Mucosa of stomach (tissue), 1 donor: ENCODE data around the gene GEMIN8.
A peak's percentile ranks its signal among the peaks of the same experiment; 100 is the strongest.

Source experiments
- H3K27me3 ChIP-seq: one replicate; pipeline ENCODE4 v1.7.0; 2013; ENCODE audit warnings: mild to moderate bottlenecking, low read length; ENCODE audit not compliant: control insufficient read depth, insufficient read depth
- H3K36me3 ChIP-seq: one replicate; pipeline ENCODE4 v1.7.0; 2013; ENCODE audit warnings: low read length; ENCODE audit not compliant: control insufficient read depth, insufficient read depth
- H3K4me1 ChIP-seq: one replicate; pipeline ENCODE4 v1.7.0; 2013; ENCODE audit warnings: mild to moderate bottlenecking, low read length; ENCODE audit not compliant: control insufficient read depth, insufficient read depth
- H3K4me3 ChIP-seq: one replicate; pipeline ENCODE4 v1.7.0; 2013; ENCODE audit warnings: low read length
- H3K9ac ChIP-seq: one replicate; pipeline ENCODE4 v1.7.0; 2013; ENCODE audit warnings: mild to moderate bottlenecking, low read length, moderate library complexity
- H3K9me3 ChIP-seq: one replicate; pipeline ENCODE4 v1.7.0; 2013; ENCODE audit warnings: mild to moderate bottlenecking, low read length, moderate library complexity; ENCODE audit not compliant: control insufficient read depth
- donor health status: Pancreatic carcinoma.

The GEMIN8 gene

GRCh38 chrX:14038375-14039085 is 8.8 kb upstream of the GEMIN8 start:
- Histone ChIP-seq H3K4me1 (no peaks in the 10 kb centered on the region), H3K9me3 (no peaks in the 10 kb centered on the region), H3K36me3 (no peaks in the 10 kb centered on the region), H3K4me3 (no peak overlapping the region), H3K27me3 (no peaks in the 10 kb centered on the region), H3K9ac (no peak overlapping the region)

DNA sequence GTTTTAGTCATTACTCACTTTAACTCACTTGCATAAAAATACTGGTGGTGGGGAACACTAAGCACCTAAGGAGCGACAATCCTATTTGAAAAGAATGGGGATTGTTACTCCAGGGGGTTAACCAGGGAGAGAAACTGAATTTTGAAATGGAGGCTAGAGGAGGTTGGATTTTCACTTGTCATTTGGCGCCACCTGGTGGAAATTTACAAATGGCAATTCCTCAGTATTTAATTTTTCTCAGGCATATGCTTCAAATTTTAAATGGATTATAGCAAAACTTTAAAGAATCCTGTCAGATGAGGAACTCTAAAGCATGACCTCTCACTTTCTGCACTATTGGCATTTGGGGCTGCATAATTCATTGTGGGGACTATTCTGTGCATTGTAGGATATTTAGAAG is 2.7 kb upstream of the GEMIN8 start:
- no peaks in the 10 kb centered on the region for H3K27me3 ChIP-seq
- H3K9ac ChIP-seq, result no peak overlapping the region
- H3K4me1 ChIP-seq, result no peaks in the 10 kb centered on the region
- H3K9me3 ChIP-seq, result no peaks in the 10 kb centered on the region
- H3K4me3 ChIP-seq, result no peak overlapping the region
- H3K36me3 ChIP-seq, result no peaks in the 10 kb centered on the region

DNA sequence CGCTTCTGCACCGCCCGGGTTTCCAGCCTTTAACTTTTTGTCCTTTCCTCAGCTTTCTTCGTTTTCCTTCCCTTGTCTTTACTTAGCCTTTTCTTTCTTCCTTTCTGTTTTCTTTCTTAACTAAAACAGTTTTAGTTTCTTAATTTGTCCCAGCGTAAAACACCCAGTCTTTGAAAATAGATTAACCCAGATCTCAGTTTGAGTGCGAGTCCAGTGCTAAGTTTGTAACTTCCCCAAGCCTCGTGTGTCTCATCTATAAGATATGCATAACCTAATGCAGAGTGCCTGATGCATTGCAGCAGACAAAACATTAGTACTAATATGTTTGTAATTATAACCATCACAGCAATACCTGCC is 460 bp upstream of the GEMIN8 start:
- H3K9ac ChIP-seq, result peak overlapping the region; percentile 62
- peak overlapping the region; percentile 63 for H3K4me3 ChIP-seq
- H3K9me3 ChIP-seq, result no peaks in the 10 kb centered on the region
- no peaks in the 10 kb centered on the region for H3K36me3 ChIP-seq
- no peaks in the 10 kb centered on the region for H3K4me1 ChIP-seq
- no peaks in the 10 kb centered on the region for H3K27me3 ChIP-seq

DNA sequence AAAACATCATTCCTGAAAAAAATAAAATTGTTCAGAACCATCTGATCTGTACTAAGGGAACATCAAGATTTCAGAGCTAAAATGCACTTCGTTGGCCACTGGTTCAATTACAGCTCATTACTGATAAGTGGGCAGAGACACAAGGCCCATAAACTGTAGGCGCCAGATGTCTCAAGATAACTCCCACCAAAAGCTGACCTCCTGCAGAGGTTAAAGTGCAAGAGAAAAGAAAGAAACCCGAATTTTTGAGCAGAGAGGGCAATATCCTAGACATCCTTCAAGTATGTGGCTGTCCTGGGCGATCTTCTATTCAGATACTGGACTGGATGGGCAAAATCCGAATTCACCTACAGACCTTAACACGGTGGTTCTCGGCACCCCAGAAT is 660 bp downstream of the GEMIN8 start:
- Histone ChIP-seq H3K4me1 (no peaks in the 10 kb centered on the region), H3K36me3 (no peaks in the 10 kb centered on the region), H3K27me3 (no peaks in the 10 kb centered on the region), H3K9me3 (no peaks in the 10 kb centered on the region), H3K4me3 (peak overlapping the region; percentile 63), H3K9ac (peak overlapping the region; percentile 62)

- no peaks in the 10 kb centered on the region for H3K36me3 ChIP-seq
- H3K4me1 ChIP-seq, result no peaks in the 10 kb centered on the region
- no peaks in the 10 kb centered on the region for H3K27me3 ChIP-seq
- H3K9me3 ChIP-seq, result no peaks in the 10 kb centered on the region
- H3K4me3 ChIP-seq, result no peak overlapping the region
- peak overlapping the region; percentile 62 for H3K9ac ChIP-seq
These were observed 1.2 kb downstream of the GEMIN8 start for GRCh38 chrX:14028473-14028872.

DNA sequence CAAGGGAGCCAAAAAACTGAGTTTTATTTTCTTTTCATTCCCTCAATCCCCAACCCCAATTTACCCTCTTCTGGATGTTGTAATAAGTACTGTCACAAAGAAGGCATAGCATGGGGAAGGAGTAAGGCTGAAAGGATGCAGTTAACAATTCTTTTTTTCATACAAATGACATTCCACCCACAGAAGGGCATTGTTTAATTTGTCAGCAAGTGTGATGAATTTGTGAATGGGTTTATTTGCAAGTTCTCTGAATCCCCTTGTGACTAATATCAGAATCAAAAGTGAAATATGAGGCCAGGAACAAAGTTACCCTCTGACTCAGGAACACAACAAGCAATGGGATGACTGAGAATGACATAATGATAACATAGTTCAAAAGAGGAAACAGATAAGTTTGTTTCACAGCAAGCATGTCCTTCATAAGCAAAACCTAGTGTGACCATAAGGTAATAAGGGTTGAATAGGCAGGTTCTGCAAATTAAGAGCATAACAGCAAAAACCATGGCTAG is 2.1 kb downstream of the GEMIN8 start:
- no peaks in the 10 kb centered on the region for H3K27me3 ChIP-seq
- H3K36me3 ChIP-seq, result no peaks in the 10 kb centered on the region
- H3K9ac ChIP-seq, result no peak overlapping the region
- H3K4me3 ChIP-seq, result no peak overlapping the region
- H3K9me3 ChIP-seq, result no peaks in the 10 kb centered on the region
- H3K4me1 ChIP-seq, result no peaks in the 10 kb centered on the region

DNA sequence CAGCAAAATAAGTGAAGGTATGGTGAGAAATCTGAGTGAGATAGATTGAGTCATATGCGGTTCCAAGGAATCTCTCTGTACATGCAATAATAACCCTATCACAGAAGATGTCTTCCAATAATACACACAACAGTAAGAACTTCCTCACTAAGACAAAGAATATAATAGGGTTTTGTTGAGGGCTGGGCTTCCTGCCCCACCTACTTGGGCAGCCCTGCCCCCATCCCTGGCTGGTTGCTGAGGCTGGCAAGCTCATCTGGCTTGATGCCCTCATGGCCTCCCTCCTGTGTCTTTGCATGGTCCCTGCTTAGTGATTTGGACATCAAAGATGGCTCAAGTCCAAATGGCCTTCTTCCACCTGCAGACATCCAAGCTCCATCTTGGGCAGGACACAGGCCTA is 2.7 kb downstream of the GEMIN8 start:
- H3K9ac ChIP-seq, result no peak overlapping the region
- H3K36me3 ChIP-seq, result no peaks in the 10 kb centered on the region
- no peaks in the 10 kb centered on the region for H3K4me1 ChIP-seq
- H3K27me3 ChIP-seq, result no peaks in the 10 kb centered on the region
- H3K9me3 ChIP-seq, result no peaks in the 10 kb centered on the region
- no peak overlapping the region for H3K4me3 ChIP-seq

- Histone ChIP-seq H3K9me3 (no peaks in the 10 kb centered on the region), H3K9ac (no peak overlapping the region)
These were observed 3.6 kb downstream of the GEMIN8 start for GRCh38 chrX:14026121-14026520.

DNA sequence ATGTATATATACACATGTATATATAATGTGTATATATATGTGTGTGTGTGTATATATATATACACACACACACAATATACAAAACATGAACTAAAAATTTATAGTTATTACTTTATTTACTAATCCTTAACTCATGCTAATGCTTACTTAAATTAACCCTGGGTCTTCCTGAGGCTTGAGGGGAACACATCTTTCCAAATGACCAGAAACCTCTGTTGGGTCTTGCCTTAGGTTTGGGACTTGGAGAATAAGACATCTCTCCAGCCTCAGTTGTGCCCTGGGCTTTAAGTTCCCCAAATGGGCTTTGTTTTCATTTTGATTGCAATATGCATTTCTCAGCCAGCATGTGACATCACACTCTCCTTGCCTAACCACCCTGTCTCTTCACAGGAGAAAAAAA is 7.7 kb downstream of the GEMIN8 start:
- no peaks in the 10 kb centered on the region for H3K27me3 ChIP-seq
- no peak overlapping the region for H3K9ac ChIP-seq
- H3K4me1 ChIP-seq, result no peaks in the 10 kb centered on the region
- H3K9me3 ChIP-seq, result no peaks in the 10 kb centered on the region
- no peak overlapping the region for H3K4me3 ChIP-seq
- no peaks in the 10 kb centered on the region for H3K36me3 ChIP-seq

More at GRCh38 chrX:14026121-14026520, 3.6 kb downstream of the GEMIN8 start:
- H3K4me1 ChIP-seq, result no peaks in the 10 kb centered on the region
- no peaks in the 10 kb centered on the region for H3K36me3 ChIP-seq
- H3K4me3 ChIP-seq, result no peak overlapping the region
- H3K27me3 ChIP-seq, result no peaks in the 10 kb centered on the region

DNA sequence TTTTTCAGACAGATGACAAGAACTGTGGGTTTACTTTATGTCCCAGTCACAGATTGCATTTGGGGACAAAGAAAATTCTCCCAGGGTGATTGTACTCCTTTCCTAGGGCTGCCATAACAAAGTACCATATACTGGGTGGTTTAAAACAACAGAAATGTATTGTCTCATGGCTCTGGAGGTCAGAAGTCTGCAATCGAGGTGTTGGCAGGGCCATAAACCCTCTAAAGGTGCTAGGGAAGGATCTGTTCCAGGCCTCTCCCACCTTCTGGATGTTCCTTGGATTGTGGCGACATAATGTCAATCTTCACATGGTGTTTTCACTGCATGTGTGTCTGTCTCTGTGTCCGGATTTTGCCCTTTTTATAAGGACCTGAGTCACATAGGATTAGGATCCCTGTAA is 12.3 kb downstream of the GEMIN8 start:
- Histone ChIP-seq H3K9me3 (no peaks in the 10 kb centered on the region), H3K36me3 (no peaks in the 10 kb centered on the region), H3K4me1 (no peaks in the 10 kb centered on the region), H3K4me3 (no peak overlapping the region), H3K9ac (no peak overlapping the region), H3K27me3 (no peaks in the 10 kb centered on the region)

DNA sequence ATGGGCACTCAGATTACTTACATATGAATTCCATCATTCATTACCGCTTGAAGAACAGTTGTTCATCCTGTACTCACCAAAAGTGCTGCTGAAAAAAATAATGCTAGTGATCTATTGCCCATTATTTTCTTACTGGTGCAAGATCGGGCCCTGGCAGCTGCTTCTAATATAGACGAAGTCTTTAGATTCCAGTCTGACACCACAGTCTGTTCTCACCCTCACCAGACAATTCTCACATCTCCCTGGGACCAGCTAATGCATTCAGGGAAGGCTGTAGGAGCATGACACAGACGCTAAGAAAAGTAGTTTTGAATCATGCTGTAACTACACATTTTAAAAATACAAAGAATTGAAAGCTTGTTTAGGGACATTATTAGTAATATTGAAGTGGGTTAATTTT is 13.8 kb downstream of the GEMIN8 start:
- Histone ChIP-seq H3K36me3 (no peaks in the 10 kb centered on the region), H3K9me3 (no peaks in the 10 kb centered on the region), H3K4me1 (no peaks in the 10 kb centered on the region), H3K4me3 (no peak overlapping the region), H3K27me3 (no peaks in the 10 kb centered on the region), H3K9ac (no peak overlapping the region)

GRCh38 chrX:14015294-14015693 is 14.4 kb downstream of the GEMIN8 start:
- no peaks in the 10 kb centered on the region for H3K4me1 ChIP-seq
- no peaks in the 10 kb centered on the region for H3K27me3 ChIP-seq
- no peak overlapping the region for H3K4me3 ChIP-seq
- no peak overlapping the region for H3K9ac ChIP-seq
- H3K36me3 ChIP-seq, result no peaks in the 10 kb centered on the region
- no peaks in the 10 kb centered on the region for H3K9me3 ChIP-seq

DNA sequence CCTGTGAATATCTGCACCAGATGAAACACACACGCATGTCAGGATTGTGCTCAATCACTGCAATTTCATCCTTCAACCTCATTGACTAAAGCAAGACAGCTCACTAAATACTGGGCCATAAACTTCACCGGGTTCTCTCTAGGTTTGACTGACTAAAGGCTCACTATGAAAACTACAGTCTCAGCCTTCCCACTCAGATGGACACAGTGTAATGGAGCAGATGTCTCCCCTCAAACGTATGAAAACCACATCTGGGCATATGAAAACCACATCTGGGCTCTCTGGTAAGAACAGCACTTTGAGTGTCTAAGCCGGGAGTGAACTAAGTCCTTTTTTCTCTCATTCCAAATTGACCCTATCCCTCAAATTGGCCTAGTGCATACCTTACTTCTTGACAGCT is 15.2 kb downstream of the GEMIN8 start:
- Histone ChIP-seq H3K27me3 (no peaks in the 10 kb centered on the region), H3K9me3 (no peaks in the 10 kb centered on the region), H3K4me1 (no peaks in the 10 kb centered on the region), H3K9ac (no peak overlapping the region), H3K36me3 (no peaks in the 10 kb centered on the region), H3K4me3 (no peak overlapping the region)
